K562 (cell line): ENCODE data around the gene PPM1H. TPM values are rescaled to one million over a fixed set of nuclear protein-coding genes. Genes with fewer than 3 reads are reported as not detected.

Source experiments
- ATAC-seq: fragments of 200-7000 bp; cut with Tn5 transposase; 3 replicates; pipeline ENCODE4 v1.9.1; 2020; ENCODE audit warnings: moderate library complexity
- BruUV-seq: library from RNA; stranded (reverse); fragments of 400-500 nt; replicated peaks from 2 replicates; lab custom pipeline; 2021; lab: Mats Ljungman, UMichigan
- CTCF ChIA-PET: fragments of 300-600 bp; formaldehyde crosslinking; extraction: SDS; loops from one replicate; lab custom pipeline; 2021; ENCODE audit warnings: low intra/inter-chr PET ratio; lab: Yijun Ruan, JAX
- POLR2A ChIA-PET: fragments of 300-600, 350-650 bp; sonication (Branson Sonifier 250); formaldehyde crosslinking; extraction: SDS; loops from one replicate; lab custom pipeline; 2021; ENCODE audit warnings: antibody characterized with exemption, inconsistent platforms; lab: Yijun Ruan, JAX
- DNase-seq, 4 experiments: peaks; one replicate each; pipeline versions ENCODE4 v3.0.0 to v3.0.0-alpha.2; 2011 to 2018; ENCODE audit warnings: low spot score in 3 of 4, mixed read lengths in 3 of 4; ENCODE audit errors: extremely low read depth in 1 of 4
- FAIRE-seq: peaks from 2 replicates; lab custom pipeline; 2011; peaks lifted over from hg19 to GRCh38; lab: Jason Lieb, UNC
- H2AFZ ChIP-seq: 2 replicates; pipeline ENCODE4 v1.6.0; 2011; ENCODE audit warnings: low read depth, low read length, control low read depth, inconsistent platforms
- H3K27ac ChIP-seq: fragments of 200-600 bp; 3 replicates; pipeline ENCODE4 v1.8.0; 2011; ENCODE audit warnings: low read depth, mild to moderate bottlenecking, control low read depth, inconsistent platforms, low read length, moderate library complexity, mixed read lengths; ENCODE audit errors: extremely low read depth
- H3K27me3 ChIP-seq, 2 experiments: fragments of 300-600 bp in 1 of 2; 2 replicates in 1 of 2; 3 replicates in 1 of 2; pipeline versions ENCODE4 v1.6.0 to v1.8.0; 2011; ENCODE audit warnings: inconsistent platforms in 2 of 2, low read length in 2 of 2, mild to moderate bottlenecking in 1 of 2, mixed read lengths in 1 of 2, moderate library complexity in 1 of 2; ENCODE audit not compliant: control insufficient read depth in 2 of 2, insufficient read depth in 2 of 2
- H3K36me3 ChIP-seq: fragments of 300-600 bp; 3 replicates; pipeline ENCODE4 v1.8.0; 2011; ENCODE audit warnings: mild to moderate bottlenecking, low read length, inconsistent platforms; ENCODE audit not compliant: control insufficient read depth, insufficient read depth
- H3K4me1 ChIP-seq, 2 experiments: fragments of 200-600 bp in 1 of 2; replicated peaks in 1 of 2; 2 replicates in 1 of 2; 3 replicates in 1 of 2; pipeline versions ENCODE4 v1.5.1 to v1.8.0; 2011; ENCODE audit warnings: inconsistent platforms in 2 of 2, low read length in 2 of 2, mild to moderate bottlenecking in 1 of 2, mixed read lengths in 1 of 2, moderate library complexity in 1 of 2; ENCODE audit not compliant: control insufficient read depth in 2 of 2, insufficient read depth in 2 of 2
- H3K4me2 ChIP-seq: 2 replicates; pipeline ENCODE4 v1.6.1; 2011; ENCODE audit warnings: low read length, control low read depth, inconsistent platforms, mixed read lengths; ENCODE audit not compliant: insufficient read depth
- H3K4me3 ChIP-seq: fragments of 200-600 bp; sonication (generic), shearing (Covaris generic); 2 replicates; pipeline ENCODE4 v1.5.1; 2016; ENCODE audit warnings: control low read depth, inconsistent platforms
- H3K79me2 ChIP-seq: fragments of 200-600 bp; 3 replicates; pipeline ENCODE4 v1.8.0; 2011; ENCODE audit warnings: low read length, inconsistent platforms; ENCODE audit not compliant: control insufficient read depth, insufficient read depth
- H3K9ac ChIP-seq, 2 experiments: 2 replicates each; pipeline versions ENCODE4 v1.6.0 to v1.6.1; 2011; ENCODE audit warnings: low read depth in 2 of 2, low read length in 2 of 2, control low read depth in 1 of 2, inconsistent platforms in 1 of 2, mild to moderate bottlenecking in 1 of 2, mixed read lengths in 1 of 2; ENCODE audit not compliant: insufficient read depth in 1 of 2
- H3K9me1 ChIP-seq: one replicate; pipeline ENCODE4 v1.6.0; 2011; ENCODE audit warnings: inconsistent platforms, mild to moderate bottlenecking, low read length, moderate library complexity; ENCODE audit not compliant: control insufficient read depth, insufficient read depth
- H3K9me3 ChIP-seq: replicated peaks from 2 replicates; pipeline ENCODE4 v1.5.1; 2011; ENCODE audit warnings: low read depth, low read length, inconsistent platforms; ENCODE audit not compliant: control insufficient read depth, insufficient read depth
- H4K20me1 ChIP-seq: replicated peaks from 2 replicates; pipeline ENCODE4 v1.6.1; 2011; ENCODE audit warnings: low read length, inconsistent platforms, mixed read lengths; ENCODE audit not compliant: control insufficient read depth, insufficient read depth
- ARID1B ChIP-seq: fragments of 450-650 bp; IDR thresholded peaks from 2 replicates; pipeline ENCODE4 v1.6.1; 2016; ENCODE audit warnings: antibody characterized with exemption, mild to moderate bottlenecking, inconsistent platforms
- ATF3 ChIP-seq, 2 experiments: fragments of 450-650 bp in 1 of 2; sonication (generic) in 1 of 2; formaldehyde crosslinking in 1 of 2; IDR thresholded peaks in 1 of 2; conservative IDR thresholded peaks in 1 of 2; 2 replicates each; pipeline versions ENCODE4 v1.6.1 to v1.8.1; 2016 to 2023; ENCODE audit warnings: mild to moderate bottlenecking in 2 of 2, moderate library complexity in 2 of 2, inconsistent platforms in 1 of 2, missing genetic modification reagents in 1 of 2
- BACH1 ChIP-seq: fragments of 200-800 bp; sonication (Bioruptor generic); IDR thresholded peaks from 2 replicates; pipeline ENCODE4 v1.6.1; 2016; ENCODE audit warnings: missing genetic modification characterization, missing compliant biosample characterization
- BHLHE40 ChIP-seq: IDR thresholded peaks from 2 replicates; pipeline ENCODE4 v1.6.1; 2011; ENCODE audit warnings: low read length, improper control_type of control experiment
- C11orf30 ChIP-seq: fragments of 450-650 bp; IDR thresholded peaks from 2 replicates; pipeline ENCODE4 v1.6.1; 2016; ENCODE audit warnings: low read depth, mild to moderate bottlenecking
- DPF2 ChIP-seq: fragments of 450-650 bp; IDR thresholded peaks from 2 replicates; pipeline ENCODE4 v1.6.1; 2016
- EGR1 ChIP-seq: fragments of 450-650 bp; conservative IDR thresholded peaks from 2 replicates; pipeline ENCODE4 v1.6.1; 2017; ENCODE audit warnings: mild to moderate bottlenecking
- FOSL1 ChIP-seq: fragments of 200-800 bp; sonication (Bioruptor generic); conservative IDR thresholded peaks from 2 replicates; pipeline ENCODE4 v1.6.1; 2016; ENCODE audit warnings: missing genetic modification characterization, missing compliant biosample characterization
- HMBOX1 ChIP-seq: sonication (generic); IDR thresholded peaks from 2 replicates; pipeline ENCODE4 v1.6.1; 2016
- KLF16 ChIP-seq: IDR thresholded peaks from 2 replicates; pipeline ENCODE4 v1.6.1; 2016; ENCODE audit warnings: antibody characterized with exemption
- LCOR ChIP-seq: sonication (generic); formaldehyde crosslinking; IDR thresholded peaks from 2 replicates; pipeline ENCODE4 v1.8.0; 2022; ENCODE audit warnings: mild to moderate bottlenecking, missing genetic modification reagents
- MAFG ChIP-seq: fragments of 450-650 bp; conservative IDR thresholded peaks from 2 replicates; pipeline ENCODE4 v1.6.1; 2016; ENCODE audit warnings: missing genetic modification characterization, missing compliant biosample characterization
- MAFK ChIP-seq: IDR thresholded peaks from 2 replicates; pipeline ENCODE4 v1.6.1; 2011; ENCODE audit warnings: low read length, improper control_type of control experiment
- MNT ChIP-seq, 2 experiments: fragments of 450-650 bp; conservative IDR thresholded peaks; 2 replicates each; pipeline ENCODE4 v1.6.1; 2017; ENCODE audit warnings: mild to moderate bottlenecking in 2 of 2, moderate library complexity in 2 of 2
- MTF1 ChIP-seq: fragments of 250-450 bp; sonication (Bioruptor Pico); IDR thresholded peaks from 2 replicates; pipeline ENCODE4 v1.9.0; 2021; ENCODE audit warnings: moderate library complexity, mild to moderate bottlenecking, inconsistent platforms, borderline replicate concordance
- NFE2 ChIP-seq: IDR thresholded peaks from 2 replicates; pipeline ENCODE4 v1.6.1; 2014; ENCODE audit warnings: antibody characterized with exemption, low read depth
- SMARCA5 ChIP-seq: fragments of 450-650 bp; IDR thresholded peaks from 2 replicates; pipeline ENCODE4 v1.6.1; 2016
- SMARCC2 ChIP-seq: fragments of 450-650 bp; IDR thresholded peaks from 2 replicates; pipeline ENCODE4 v1.6.1; 2017; ENCODE audit warnings: antibody characterized with exemption, moderate library complexity, mild to moderate bottlenecking, low read depth
- SMARCE1 ChIP-seq: fragments of 450-650 bp; IDR thresholded peaks from 2 replicates; pipeline ENCODE4 v1.7.1; 2016; ENCODE audit warnings: mild to moderate bottlenecking
- TEAD1 ChIP-seq, 2 experiments: fragments of 450-650 bp in 1 of 2; sonication (generic) in 1 of 2; formaldehyde crosslinking; IDR thresholded peaks; 2 replicates each; pipeline versions ENCODE4 v1.4.0 to v1.8.0; 2020 to 2022; ENCODE audit warnings: mild to moderate bottlenecking in 2 of 2, missing genetic modification reagents in 1 of 2
- ZNF316 ChIP-seq: fragments of 450-650 bp; IDR thresholded peaks from 2 replicates; pipeline ENCODE4 v1.6.1; 2016
- ZNF717 ChIP-seq: fragments of 250-450 bp; sonication (Bioruptor Pico); IDR thresholded peaks from 2 replicates; pipeline ENCODE4 v1.5.0; 2021
- WGBS: fragments of 100-300 bp; shearing (Covaris generic); methylation state at CpG from one replicate; pipeline ENCODE4 v1.1.6; 2016; ENCODE audit warnings: low coverage, mixed read lengths; ENCODE audit not compliant: insufficient coverage; ENCODE audit errors: missing lambda C conversion rate; 5-methylcytosine and 5-hydroxymethylcytosine counted together
- in situ Hi-C: fragments of 300-500 bp; cut with MboI; formaldehyde crosslinking; loops from 4 replicates; pipeline ENCODE4 v1.15.0; 2018; ENCODE audit warnings: inconsistent platforms, mixed read lengths
- intact Hi-C: fragments of 100-400 bp; cut with micrococcal nuclease; formaldehyde crosslinking; loops from 2 replicates; pipeline ENCODE4 v1.14.2; 2022
- polyA plus RNA-seq, 8 experiments: library from polyadenylated mRNA; depleted of rRNA in 4 of 8; stranded (reverse) in 5 of 8; unstranded in 3 of 8; fragments of >200 nt; fragmentation: Nextera tagmentation in 2 of 8; fragmentation: Illumina TruSeq in 1 of 8; extraction: Ambion mirVana in 2 of 8; extraction: Trizol in 1 of 8; gene quantifications; 2 replicates each; pipeline versions ENCODE4 v1.2.1 to v1.2.3, GENCODE V29; 2011 to 2014; ENCODE audit warnings: inconsistent platforms in 1 of 8, missing spikeins in 1 of 8
- total RNA-seq, 7 experiments: library from RNA; depleted of rRNA in 6 of 7; stranded (reverse); fragments of >200 nt in 6 of 7; fragmentation: Illumina TruSeq in 2 of 7; extraction: Trizol in 2 of 7; gene quantifications; 2 replicates each; pipeline versions ENCODE4 v1.2.1 to v1.2.3, GENCODE V29; 2011 to 2021; ENCODE audit warnings: low replicate concordance in 1 of 7

PPM1H gene
- total and polyA plus RNA-seq, 9 of the 15 experiments (the other 6 are each of a cell fraction or from before 2014, with no cell fraction given), result 5.3 to 29.3 (median 11.3) TPM

- Histone ChIP-seq H3K27me3 (no peaks in the 10 kb centered on the region; a peak in 1 of 5 replicates), H3K4me3 (no peak overlapping the region), H3K9me1 (no peaks in the 10 kb centered on the region), H4K20me1 (no peaks in the 10 kb centered on the region), H3K27ac (no peak overlapping the region), H3K4me2 (no peak overlapping the region), H3K36me3 (peaks cover 1% of the 10 kb centered on the region; the same call in 1 of the 3 replicates), H3K79me2 (no peaks in the 10 kb centered on the region), H3K4me1 (peaks cover 0 to under 1% of the 10 kb centered on the region in 2 experiments; a peak in 2 of 5 replicates), H3K9me3 (no peaks in the 10 kb centered on the region), H2AFZ (no peak overlapping the region), H3K9ac (no peak overlapping the region)
- BruUV-seq, result no TSS peak
- FAIRE-seq (peak; percentile 93), ATAC-seq (peak; percentile 80), DNase-seq (peak; percentile 20 to 61 (median 32))
- POLR2A ChIA-PET, result no interaction called here
- CTCF ChIA-PET, result no interaction called here
- intact Hi-C loops, result no loop called here
- WGBS, result 27% methylated on average over 4 of the region's 4 CpGs
- in situ Hi-C loops, result no loop called here
- peak; percentile 77 for TF ChIP-seq ARID1B
- TF ChIP-seq KLF16, result no peak
- TF ChIP-seq MAFG (tag), result peak; percentile 92
- peak; percentile 84 for TF ChIP-seq ATF3 (IDR thresholded peaks at IDR 0.05)
- no peak for TF ChIP-seq ATF3 (CRISPR knock-in tag; conservative IDR thresholded peaks at IDR 0.05)
- peak; percentile 16; the same call in 1 of the 2 replicates for TF ChIP-seq BHLHE40
- TF ChIP-seq TEAD1 (CRISPR knock-in tag; IDR thresholded peaks at IDR 0.05), result peak; percentile 52 to 93; a peak in 3 of 4 replicates
- peak; percentile 51; the same call in 1 of the 2 replicates for TF ChIP-seq LCOR
- no peak for TF ChIP-seq MTF1 (CRISPR knock-in tag)
- TF ChIP-seq ZNF717 (CRISPR knock-in tag), result no peak
- no peak for TF ChIP-seq BACH1
- 0 out of 4 replicates have a peak, but pooled peaks of 1 of the 2 experiments have one; percentile 19 for TF ChIP-seq MNT (conservative IDR thresholded peaks at IDR 0.05)
- TF ChIP-seq ZNF316, result peak; percentile 73
- no peak for TF ChIP-seq SMARCA5
- 0 out of 2 replicates have a peak, but pooled peaks have one; percentile 21 for TF ChIP-seq HMBOX1
- TF ChIP-seq C11orf30, result peak; percentile 75
- TF ChIP-seq EGR1, result peak; percentile 57
- peak; percentile 86 for TF ChIP-seq SMARCE1
- peak; percentile 69; the same call in 1 of the 2 replicates for TF ChIP-seq SMARCC2
- peak; percentile 70; the same call in 1 of the 2 replicates for TF ChIP-seq DPF2
- peak; percentile 96 for TF ChIP-seq FOSL1 (tag)
- TF ChIP-seq MAFK, result peak; percentile 65; the same call in 1 of the 2 replicates
- TF ChIP-seq NFE2, result peak; percentile 90
Measured at GRCh38 chr12:62724947-62725451, 210.0 kb downstream of the PPM1H start.
